Stimulated activated CD8-positive, alpha-beta memory T cell treated with anti-CD3 and anti-CD28 coated beads, Interleukin-15, amount 100 ng/mL, for 4 hours (primary cell): ENCODE measurements around the gene TMEM63A.
"Not testable (repeated sequence)": the region's sequence is repeated elsewhere in the genome, so short reads cannot be mapped to it uniquely, and the experiment has no call there.

ENCODE experiments used
- DNase-seq, 2 donors: peaks; one replicate each; pipeline ENCODE4 v3.0.0-alpha.2; 2020; ENCODE audit warnings: low read depth in 2 of 2

Gene TMEM63A

GRCh38 chr1:225881959-225882693, at the start of gene TMEM63A:
Gene TMEM63A (minus strand): TSS chr1:225882380. CDS start chr1:225877580, 4,800 bp downstream.
- peak; percentile 72 to 76 for DNase-seq

DNA sequence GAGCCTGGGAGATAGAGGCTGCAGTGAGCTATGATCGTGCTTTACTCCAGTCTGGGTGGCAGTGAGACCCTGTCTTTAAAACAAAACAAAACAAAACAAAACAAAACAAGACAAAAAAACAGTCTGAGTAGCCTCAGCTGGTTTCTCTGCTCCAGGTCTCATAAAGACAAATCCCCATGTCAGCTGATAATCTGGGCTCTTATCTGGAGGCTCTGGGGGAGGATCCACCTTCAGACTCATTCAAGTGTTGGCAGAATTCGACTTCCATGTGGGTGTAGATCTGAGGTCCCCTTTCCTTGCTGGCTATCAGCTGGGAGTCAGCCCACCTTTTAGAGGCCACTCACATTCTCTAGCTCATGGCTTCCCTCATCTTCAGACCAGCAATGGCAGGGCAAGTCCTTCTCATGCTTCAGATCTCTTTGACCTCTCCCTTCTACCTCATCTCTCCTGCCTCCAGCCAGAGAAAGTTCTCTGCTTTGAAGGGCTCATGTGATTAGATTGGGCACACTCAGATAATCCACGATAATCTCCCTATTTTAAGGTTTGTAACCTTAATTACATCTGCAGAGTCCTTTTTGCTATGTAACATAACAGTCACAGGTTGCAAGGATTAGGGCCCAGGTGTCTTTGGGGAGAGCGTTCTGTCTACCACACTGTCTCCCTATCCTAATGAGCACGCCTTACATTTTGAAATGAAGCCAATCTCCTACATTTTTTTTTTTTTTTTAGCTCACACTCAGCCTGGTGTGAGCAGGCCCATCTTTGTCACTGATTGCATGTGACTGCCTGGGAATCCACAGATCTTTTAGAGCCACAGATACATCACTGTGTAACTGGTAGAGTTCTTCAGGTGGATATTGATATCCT, 49.3 kb upstream of the TMEM63A start:
- DNase-seq, result no peak

DNA sequence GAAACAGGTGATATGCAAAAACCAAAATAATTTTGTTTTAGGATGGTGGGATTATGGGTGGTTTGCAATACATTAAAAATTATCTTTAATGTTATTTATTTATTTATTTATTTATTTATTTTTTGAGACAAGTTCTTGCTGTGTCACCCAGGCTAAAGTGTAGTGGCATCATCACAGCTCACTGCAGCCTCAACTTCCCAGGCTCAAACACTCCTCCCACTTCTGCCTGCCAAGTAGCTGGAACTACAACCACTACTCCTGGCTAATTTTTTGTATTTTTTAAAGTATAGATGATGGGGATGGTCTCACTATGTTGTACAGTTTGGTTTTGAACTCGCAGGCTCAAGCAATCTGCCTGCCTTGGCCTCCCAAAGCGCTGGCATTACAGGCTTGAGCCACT, 48.4 kb upstream of the TMEM63A start:
- DNase-seq, result no peak

DNA sequence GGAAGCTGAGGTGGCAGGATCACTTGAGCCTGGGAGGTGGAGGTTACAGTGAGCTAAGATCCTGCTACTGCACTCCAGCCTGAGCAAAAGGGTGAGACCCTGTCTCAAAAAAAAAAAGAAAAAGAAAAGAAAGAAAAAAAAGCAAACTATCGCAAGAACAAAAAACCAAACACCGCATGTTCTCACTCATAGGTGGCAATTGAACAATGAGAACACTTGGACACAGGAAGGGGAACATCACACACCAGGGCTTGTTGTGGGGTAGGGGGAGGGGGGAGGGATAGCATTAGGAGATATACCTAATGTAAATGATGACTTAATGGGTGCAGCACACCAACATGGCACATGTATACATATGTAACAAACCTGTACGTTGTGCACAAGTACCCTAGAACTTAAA, 47.3 kb upstream of the TMEM63A start:
- not testable (repeated sequence) for DNase-seq

DNA sequence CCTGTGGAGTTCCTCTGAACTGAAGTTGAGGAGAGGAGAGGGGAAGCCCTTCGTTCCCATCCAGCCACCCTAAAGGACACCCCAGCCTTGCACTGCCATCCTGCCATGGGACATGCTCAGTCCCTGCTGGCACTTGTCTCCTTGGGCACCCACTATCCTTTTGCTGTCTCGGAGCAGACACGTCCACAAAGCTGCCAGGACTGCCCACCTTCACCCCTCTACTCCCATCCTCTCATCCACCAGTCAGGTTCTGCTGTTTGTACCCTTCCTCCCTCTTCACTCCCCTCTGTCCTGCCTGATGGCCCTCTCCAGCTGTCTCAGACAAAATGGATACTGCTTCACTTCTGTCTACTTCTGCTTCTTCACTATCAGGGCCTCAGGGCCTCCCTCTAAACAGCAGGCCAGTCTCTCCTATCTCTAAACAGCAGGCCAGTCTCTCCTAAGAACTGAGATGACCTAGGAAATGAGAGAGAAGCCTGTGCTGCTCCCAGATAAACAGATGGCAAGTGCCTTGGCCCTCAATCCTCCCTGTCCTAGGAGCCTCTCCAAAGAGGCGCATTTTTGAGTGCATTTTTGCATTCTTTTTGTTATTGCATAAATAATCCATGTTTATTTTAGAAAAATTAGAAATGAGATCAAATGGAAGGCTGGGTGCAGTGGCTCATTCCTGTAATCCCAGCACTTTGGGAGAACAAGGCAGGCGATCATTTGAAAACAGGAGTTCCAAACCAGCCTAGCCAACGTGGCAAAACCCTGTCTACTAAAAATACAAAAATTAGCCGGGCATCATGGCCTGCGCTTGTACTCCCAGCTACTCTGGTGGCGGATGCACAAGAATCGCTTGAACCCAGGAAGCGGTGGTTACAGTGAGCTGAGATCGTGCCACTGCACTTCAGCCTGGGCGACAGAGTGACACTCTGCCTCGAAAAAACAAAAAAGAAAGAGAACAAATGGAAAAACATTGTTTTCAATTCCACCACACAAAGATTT, 46.3 kb upstream of the TMEM63A start:
- DNase-seq, result no peak

DNA sequence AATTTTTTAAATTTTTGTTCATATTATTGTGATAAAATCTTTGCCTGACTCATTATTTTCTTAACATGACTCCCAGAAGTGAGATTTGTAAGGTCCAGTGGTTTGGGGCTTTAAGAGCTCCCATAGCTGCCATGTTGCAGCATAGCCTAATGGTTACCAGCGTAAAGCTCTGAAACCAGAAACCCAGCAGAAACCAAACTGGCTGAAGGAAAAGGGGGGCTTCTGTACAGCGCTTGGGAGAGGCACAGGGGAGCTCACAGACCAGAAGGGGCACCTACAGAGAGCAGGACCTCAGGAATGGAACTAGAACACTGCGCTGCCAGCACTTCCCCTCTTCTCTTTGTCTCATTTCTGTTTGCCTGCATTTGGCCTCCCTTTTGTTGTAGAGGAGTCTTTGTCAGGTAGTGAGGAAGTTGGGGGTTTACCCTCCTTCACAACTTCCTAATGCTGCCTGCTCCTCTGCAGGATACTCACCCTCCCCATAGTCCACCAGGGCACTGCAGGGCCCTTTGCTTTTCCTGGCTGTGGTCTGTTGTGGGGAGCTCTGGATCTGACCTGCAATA, 44.5 kb upstream of the TMEM63A start:
- no peak for DNase-seq

DNA sequence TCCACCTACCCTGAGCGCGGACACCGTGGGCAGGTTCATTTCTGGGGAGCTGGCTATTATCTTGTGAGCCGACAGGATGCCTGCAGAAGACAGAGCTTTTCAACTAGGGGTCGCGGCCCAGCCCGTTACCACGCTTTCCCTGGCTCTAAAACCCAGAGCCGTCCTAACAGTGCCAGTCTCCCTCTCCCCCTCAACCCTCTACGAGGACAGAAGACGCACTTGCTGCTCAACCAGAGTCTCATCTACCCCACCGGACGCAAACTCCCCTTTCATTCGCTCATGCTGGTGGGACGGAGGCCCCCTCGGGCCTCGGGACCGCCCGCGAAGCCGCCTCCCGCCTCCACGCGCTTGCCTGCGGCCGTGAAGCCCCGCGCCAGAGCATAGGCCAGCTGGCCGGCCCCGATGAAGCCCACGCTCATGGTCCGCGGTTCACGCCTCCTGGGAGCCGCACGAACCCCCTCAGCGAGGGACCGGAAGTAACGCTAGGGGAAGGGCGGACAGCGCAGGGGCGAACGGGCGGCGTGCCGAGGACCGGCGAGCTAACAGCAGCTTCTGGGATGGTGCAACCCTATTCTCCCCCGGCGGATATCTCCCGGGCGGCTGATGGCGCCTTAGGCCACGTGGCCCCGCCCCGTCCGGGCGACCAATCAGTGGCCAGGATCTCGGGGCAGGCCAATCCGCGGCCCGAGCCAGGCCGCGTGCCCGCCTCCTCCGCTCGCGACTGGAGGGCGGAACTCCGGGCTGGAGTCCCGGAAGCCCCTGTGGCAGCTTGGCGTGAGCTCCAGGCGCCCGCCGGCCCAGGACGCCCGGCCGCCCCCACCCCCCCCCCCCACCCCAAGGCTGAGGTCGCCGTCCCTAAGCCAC, 41.7 kb upstream of the TMEM63A start, which contains the start of gene PYCR2:
Gene PYCR2, minus strand, starts transcription at position 559 of the 864 bp plus-strand sequence. Its CDS starts 140 bp downstream, at position 419.
- peak; percentile 84 to 90 for DNase-seq

GRCh38 chr1:225923381-225923691, 41.2 kb upstream of the TMEM63A start:
- DNase-seq, result no peak

DNA sequence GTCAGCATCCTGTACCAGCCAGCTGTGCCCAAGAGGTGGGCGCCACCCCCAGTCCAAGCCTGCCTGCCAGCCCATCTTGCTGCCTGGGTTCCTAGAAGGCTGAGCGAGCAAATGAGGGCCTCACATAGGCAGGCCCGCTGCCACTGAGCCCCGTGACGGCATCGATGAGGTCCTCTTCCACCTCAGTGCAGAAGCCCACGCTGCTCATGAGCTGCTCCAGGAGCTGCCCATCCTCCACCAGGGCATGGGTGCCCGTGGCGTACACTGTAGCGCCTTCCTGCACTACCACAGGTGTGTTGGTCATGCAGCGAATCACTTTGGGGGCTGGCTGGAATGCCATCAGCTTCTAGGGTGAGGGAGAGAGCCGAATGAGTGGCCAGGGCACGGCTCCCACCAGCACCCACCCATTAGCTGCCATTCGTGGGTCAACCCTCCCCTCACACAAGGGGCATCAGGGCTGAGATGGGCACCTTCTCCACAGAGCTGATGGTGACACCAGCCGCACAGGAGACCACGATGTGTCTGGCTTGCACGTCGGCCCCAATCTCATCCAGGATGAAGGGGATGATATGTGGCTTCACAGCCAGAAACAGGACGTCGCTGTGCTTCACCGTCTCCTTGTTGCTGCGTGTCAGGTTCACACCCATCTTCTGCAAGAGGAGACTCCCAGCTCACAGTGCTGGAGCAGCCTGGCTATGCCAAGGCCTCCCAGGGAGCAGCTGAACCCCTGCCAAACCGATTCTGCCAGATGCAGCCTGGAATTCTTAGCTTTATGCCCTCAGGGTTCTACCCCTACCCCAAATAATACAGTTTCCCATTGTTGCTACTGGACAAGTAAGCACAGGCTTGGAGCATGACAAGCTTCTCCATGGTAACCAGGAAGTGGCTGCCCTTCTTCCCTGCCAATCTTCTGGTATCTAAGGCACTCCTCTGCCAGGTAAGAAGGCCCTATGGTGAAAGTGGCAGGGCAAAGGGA, 39.8 kb upstream of the TMEM63A start:
- DNase-seq, result no peak

GRCh38 chr1:225919906-225920305, 37.7 kb upstream of the TMEM63A start:
- DNase-seq, result no peak

GRCh38 chr1:225918280-225918679, 36.1 kb upstream of the TMEM63A start:
- DNase-seq, result no peak

DNA sequence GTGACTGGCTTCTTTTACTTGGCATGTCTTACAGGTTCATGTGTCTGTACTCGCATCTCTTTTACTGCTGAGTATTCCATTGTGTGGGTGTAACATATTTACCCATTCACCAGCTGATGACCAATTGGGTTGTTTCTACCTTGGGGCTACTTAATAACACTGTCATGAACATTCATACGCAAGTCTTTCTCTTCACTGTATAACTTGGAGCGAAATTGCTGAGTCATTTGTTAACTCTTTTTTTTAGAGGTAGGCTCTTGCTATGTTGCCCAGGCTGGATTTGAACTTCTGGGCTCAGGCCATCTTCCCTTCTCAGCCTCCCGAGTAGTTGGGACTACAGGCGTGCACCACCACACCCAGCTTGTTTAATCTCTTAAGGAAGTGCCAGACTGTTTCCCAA, 35.4 kb upstream of the TMEM63A start:
- DNase-seq, result no peak

DNA sequence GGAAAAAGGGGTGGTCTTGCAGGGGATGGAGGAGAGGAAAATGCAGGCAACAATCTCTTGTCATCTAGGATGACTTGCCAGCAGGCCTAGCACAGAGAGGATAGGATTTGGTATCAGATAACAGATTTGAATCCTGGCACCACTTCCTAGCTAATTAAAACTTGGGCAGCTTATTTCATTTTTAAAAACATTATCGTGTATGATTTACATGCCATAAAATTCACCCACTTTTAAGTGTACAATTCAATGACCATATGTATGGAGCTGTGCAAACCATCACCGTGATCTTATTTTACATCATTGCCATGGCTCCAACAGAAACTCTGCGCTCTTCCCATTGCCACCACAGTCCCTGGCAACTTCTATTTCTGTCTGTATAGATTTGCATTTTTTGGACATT, 34.9 kb upstream of the TMEM63A start:
- no peak for DNase-seq

GRCh38 chr1:225915538-225915991, 33.4 kb upstream of the TMEM63A start:
- no peak for DNase-seq

DNA sequence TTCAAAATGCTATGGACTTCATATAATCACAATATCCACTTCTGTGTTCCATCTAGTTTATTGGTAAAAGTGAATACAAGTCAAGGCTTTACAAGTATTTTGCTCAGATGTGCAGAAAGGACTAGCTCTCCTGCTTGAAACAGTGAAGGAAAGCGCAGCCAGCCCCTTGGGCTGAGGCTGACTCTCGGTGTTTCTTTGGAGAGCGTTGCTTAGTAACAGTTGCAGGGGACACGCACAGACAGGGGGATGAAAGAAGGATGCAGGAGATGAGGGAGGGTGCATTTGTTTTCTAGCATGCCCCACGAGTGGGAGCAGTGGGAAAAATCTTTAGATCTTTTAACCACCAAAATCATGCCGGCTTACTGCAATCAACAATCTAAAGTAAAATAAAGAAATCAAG, 32.8 kb upstream of the TMEM63A start:
- no peak for DNase-seq

DNA sequence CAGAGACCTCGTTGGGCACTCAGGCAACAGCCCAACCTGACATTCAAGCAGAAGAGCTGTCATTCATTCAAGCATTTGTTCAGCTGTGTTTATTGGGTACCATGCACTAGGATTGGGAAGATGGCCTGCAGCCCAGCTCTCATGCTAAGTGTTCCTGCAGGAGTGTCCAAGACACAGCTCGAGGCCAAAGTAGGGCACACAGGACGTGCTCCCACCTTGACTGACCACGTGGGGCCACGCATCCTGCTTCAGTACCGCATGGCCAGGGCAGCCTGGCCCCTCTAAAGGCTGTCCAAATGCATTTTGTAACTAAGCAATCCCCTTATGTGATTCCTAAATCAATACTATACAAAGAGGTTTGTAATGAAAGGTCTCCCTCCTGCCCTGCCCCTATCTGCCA, 32.2 kb upstream of the TMEM63A start:
- DNase-seq, result no peak

DNA sequence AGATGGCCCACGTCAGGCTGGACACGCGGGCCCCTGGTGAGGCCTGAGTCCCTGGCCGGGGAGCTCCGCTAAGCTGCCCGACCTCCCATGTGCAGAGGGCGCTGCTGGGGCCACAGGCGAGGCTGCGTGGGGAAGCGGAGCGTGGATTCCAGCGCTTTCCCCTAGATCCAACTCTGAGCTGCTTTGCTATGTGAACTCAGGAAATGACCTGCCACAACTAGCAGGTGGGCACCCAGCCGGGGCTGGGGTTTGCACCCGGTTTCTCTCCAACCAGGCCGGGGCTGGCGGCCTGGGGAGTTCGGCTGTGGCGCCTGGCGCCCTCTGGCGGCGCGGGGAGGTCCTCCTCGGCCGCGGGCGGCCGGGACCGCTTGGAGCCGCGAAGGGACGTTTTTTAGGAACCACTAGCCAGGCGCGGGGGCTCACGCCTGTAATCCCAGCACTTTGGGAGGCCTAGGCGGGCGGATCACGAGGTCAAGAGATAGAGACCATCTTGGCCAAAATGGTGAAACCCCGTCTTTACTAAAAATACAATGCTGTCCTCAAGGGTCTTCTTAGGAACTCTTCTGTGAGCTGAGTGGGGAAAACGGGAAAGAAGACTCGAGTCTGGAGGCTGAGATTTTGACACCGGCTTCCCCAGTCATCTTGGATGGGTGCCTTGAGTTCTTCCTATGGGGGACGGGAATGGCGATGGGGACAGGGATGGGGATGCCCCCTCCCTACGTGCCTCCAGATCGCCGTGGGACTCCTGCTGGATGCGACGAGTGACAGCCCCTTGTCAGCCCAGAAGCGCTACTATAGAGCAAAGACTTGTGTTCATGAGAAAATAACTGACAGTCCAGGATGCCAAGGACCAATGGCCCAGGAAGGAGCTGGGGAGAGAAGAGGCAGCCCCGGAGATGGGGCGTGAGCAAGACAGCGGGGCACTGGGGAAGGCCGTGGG, 29.3 kb upstream of the TMEM63A start:
- DNase-seq, result peak in 1 of 2 donors; percentile 40

DNA sequence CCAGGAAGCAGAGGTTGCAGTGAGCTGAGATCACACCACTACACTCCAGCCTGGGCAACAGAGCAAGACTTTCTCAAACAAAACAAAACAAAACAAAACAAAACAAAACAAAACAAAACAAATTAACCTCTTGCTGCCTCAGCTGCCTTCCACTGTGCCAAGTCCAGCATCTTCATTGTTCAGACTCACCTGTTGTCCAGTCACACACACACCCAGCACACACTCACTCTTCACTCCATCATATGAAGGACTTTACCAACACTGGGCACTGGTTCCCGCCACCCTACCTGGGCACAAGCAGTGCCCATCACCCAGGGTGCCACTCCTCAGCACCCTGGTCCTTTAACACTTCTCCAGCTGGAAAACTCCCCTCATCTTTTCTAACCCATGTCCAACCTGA, 27.3 kb upstream of the TMEM63A start:
- DNase-seq, result no peak
